Bronchial epithelial cell (primary cell): ENCODE results near the gene MRPS18B. TPM values are rescaled to one million over a fixed set of nuclear protein-coding genes. Genes with fewer than 3 reads are reported as not detected.

Experiments
- DNase-seq: peaks from one replicate; pipeline ENCODE4 v3.0.0-alpha.2; 2010; ENCODE audit warnings: low read depth
- FAIRE-seq: peaks from 2 replicates; lab custom pipeline; 2011; peaks lifted over from hg19 to GRCh38; lab: Jason Lieb, UNC
- H3K27me3 ChIP-seq: 2 replicates; pipeline ENCODE4 v1.5.1; 2011; ENCODE audit warnings: low read length; ENCODE audit not compliant: control insufficient read depth, insufficient read depth
- H3K36me3 ChIP-seq: 2 replicates; pipeline ENCODE4 v1.5.1; 2011; ENCODE audit warnings: low read length; ENCODE audit not compliant: control insufficient read depth, insufficient read depth
- H3K4me3 ChIP-seq: 2 replicates; pipeline ENCODE4 v1.5.1; 2011; ENCODE audit warnings: mild to moderate bottlenecking, low read depth, low read length, control low read depth
- CTCF ChIP-seq: IDR thresholded peaks from 2 replicates; pipeline ENCODE4 v1.5.1; 2011; ENCODE audit warnings: mild to moderate bottlenecking, moderate library complexity, low read length, control low read depth, inconsistent platforms; ENCODE audit not compliant: insufficient read depth, severe bottlenecking
- total RNA-seq: library from RNA; depleted of rRNA; stranded (reverse); fragments of >200 nt; gene quantifications from 2 replicates; pipeline ENCODE4 v1.2.1, GENCODE V29; 2014

The MRPS18B gene
- total RNA-seq, 1 donor from 2014 or later = 62.1 TPM

GRCh38 chr6:30571762-30572082, 45.9 kb upstream of the MRPS18B start:
- DNase-seq (no peak), FAIRE-seq (no peak)
- H3K27me3 ChIP-seq = no peaks in the 10 kb centered on the region
- peak overlapping the region; percentile 90 for H3K4me3 ChIP-seq
- no peak for TF ChIP-seq CTCF
- no peaks in the 10 kb centered on the region for H3K36me3 ChIP-seq

DNA sequence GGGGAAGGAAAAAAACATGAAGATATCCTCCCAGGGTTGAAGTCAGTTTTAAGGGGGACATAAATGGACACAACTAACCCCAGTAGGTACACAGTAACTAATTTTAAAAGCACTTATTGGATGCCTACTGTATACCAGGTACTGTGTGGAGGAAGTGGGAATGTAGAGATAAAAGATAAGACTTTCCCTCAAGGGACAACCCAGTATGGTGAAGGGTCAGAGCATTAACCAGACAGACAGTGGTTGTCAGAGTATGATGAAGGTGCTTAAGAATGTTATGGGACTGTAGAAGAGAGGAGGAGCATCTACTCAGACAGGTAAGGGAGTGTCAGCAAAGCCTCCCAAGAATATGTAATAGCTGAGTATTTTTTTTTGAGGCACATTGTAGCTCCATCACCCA, 45.5 kb upstream of the MRPS18B start:
- H3K27me3 ChIP-seq = no peaks in the 10 kb centered on the region
- peak overlapping the region; percentile 90 for H3K4me3 ChIP-seq
- FAIRE-seq (no peak), DNase-seq (peak; percentile 60)
- no peak for TF ChIP-seq CTCF
- H3K36me3 ChIP-seq = no peaks in the 10 kb centered on the region

- no peak for DNase-seq
- no peak for TF ChIP-seq CTCF
- no peak overlapping the region for H3K4me3 ChIP-seq
- no peak for FAIRE-seq
- peaks cover 4% of the 10 kb centered on the region for H3K36me3 ChIP-seq
- H3K27me3 ChIP-seq = no peaks in the 10 kb centered on the region
These were observed 44.5 kb upstream of the MRPS18B start for GRCh38 chr6:30573113-30573512.

- DNase-seq (no peak), FAIRE-seq (no peak)
- Histone ChIP-seq H3K4me3 (no peak overlapping the region), H3K27me3 (no peaks in the 10 kb centered on the region), H3K36me3 (peaks cover 23% of the 10 kb centered on the region)
- TF ChIP-seq CTCF = no peak
These were observed 39.6 kb upstream of the MRPS18B start for GRCh38 chr6:30578051-30578450.

GRCh38 chr6:30583921-30584320, 33.7 kb upstream of the MRPS18B start:
- H3K36me3 ChIP-seq = peaks cover 47% of the 10 kb centered on the region
- H3K4me3 ChIP-seq = no peak overlapping the region
- TF ChIP-seq CTCF = no peak
- FAIRE-seq = no peak
- no peaks in the 10 kb centered on the region for H3K27me3 ChIP-seq
- no peak for DNase-seq

GRCh38 chr6:30589754-30590358, 27.8 kb upstream of the MRPS18B start:
- no peak for TF ChIP-seq CTCF
- Histone ChIP-seq H3K4me3 (no peak overlapping the region), H3K27me3 (no peaks in the 10 kb centered on the region), H3K36me3 (peaks cover 23% of the 10 kb centered on the region)
- FAIRE-seq (peak; percentile 95), DNase-seq (no peak)
